GM21737 (cell line): Measurements from ENCODE around the gene RIT2.

ENCODE experiments used
- ATAC-seq: cut with Tn5 transposase; IDR thresholded peaks from one replicate; pipeline ENCODE4 v1.9.1; 2021; ENCODE audit warnings: mild to moderate bottlenecking, moderate library complexity; ENCODE audit not compliant: unreplicated experiment

RIT2 gene

DNA sequence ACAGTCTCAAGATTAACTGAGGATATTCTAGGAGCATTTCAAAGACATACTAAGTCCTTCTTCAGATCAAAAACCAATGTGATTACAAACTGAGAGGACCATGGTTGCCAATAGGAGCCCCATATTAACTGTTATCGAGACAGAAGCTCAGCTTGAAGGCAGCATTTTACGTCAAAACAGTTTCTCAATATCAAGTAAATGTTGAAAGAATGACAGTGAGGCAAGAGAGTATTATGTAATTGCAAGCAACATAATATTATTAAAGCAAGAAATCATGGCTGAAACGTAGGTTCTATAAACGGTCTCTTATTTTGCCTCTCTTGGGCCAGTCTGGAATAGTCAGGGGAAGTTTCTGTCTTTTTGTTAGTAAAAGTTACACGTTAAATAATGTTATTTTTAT is 22.9 kb downstream of the RIT2 start:
- no peak for ATAC-seq

DNA sequence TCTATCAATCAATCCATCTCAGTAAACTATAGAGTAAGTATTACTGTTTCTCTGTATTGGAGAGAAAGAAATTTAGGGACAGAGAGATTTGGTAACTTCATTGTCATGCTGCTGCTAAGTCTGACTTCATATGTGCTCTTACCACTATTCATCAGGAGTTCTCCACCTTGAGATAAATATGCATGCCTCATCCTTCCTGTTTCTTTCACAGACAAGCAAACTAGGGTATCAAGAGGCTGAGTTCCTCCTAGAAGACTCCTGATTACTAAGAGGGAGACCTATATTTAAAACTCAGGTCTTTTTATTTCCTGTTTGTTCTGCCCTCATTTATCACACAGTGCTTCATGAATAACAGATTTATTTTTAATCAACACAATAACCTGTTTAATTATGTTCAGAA is 34.1 kb downstream of the RIT2 start:
- no peak for ATAC-seq

DNA sequence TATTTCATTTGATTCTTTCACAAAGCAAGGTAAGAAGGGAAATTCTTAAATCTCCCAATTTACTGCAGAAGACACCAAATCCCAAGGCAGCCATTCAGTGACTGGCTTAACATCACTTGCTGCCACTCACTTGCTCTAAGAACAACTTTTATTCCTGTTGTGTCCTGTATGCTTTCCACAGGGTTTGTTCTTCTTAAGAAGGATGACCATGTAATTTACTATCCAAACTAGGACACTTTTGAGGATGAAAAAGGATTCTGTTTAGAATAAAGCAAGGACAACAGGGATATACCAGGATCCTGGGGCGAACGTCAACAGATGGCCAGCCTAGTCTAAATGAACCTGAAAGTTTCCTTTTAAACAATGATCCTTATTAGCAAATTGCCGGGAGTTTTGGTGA is 34.8 kb downstream of the RIT2 start:
- ATAC-seq: no peak

DNA sequence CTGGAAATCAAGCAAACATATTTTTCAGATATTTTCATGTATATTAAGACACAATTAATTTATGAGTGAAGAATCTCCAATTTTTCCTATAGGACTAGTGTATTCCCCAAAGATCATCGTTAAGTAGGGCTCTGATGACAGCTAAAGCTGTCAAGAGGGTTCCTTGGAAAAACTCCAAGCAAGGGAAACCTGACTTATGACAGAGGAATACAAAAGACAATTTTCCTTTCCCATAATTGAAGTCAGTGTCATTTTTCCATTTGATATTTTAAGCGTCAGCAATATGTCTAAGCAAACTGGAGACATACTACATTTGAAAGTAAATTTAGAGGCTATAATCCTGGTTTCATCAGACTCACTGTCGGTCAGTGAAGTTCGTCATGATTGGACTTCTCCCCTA is 36.1 kb downstream of the RIT2 start:
- ATAC-seq: no peak

DNA sequence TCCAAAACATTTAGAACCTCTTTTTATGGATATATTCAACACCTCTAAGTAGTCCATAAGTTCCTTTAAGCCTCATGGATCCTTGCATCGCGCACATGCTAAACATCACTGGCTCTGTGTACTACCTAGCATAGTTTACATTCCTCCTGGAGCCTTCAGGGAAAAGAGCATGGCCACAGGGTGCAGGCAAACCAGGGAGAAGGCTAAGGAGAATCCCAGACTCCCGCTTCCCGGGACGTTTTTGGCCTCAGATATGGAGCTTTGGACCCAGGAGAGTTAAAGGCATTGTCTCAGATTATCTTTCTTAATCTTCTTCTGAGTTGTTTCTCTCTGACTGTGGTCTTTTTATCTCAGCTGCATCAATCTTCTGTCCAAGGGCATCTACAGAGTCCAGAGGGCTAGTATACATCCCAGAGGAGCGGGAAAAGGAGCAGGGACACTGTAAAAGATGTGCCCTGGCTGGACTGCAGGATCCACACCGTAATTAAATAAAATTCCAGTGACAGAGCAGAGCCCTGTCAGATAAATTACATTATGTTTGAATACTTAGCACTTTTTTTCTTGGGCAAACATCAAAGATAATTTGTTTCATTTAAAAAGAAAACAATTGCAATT is 36.9 kb downstream of the RIT2 start:
- ATAC-seq: no peak

DNA sequence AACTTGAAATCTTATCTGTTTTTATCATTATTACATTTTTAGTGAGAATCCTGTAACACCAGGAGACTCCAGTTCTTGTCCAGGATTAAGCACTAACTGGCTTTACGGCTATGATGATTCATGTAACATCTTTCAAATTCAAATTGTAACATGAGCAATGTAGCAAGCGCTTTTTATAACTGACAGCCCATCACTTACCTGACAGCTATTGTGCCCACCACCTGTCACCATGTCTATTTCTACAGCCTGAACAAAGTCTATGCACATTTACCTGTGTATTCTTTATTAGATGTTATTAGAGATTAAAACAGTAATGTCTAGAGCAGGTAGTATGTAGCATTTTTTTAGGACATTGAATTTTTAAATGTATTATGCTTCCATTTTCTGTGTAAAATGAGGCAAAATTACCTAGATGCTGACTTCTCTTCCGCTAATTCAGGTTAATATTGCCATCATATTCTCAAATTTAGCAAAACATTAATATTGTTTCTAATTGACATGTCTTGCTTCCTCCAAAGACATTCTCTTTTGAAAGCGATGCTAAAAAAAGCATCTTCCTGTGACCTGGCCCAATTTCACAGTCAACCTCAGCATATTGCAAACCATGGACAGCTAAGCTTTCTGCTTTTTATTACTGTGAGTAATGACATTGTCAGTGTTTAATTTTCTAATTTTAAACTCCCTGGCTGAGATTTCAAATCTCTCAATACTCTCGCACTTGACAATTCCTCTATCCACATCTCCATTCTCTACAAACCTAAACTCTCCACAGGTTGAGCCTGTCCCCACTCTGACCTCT is 37.8 kb downstream of the RIT2 start:
- ATAC-seq: no peak

DNA sequence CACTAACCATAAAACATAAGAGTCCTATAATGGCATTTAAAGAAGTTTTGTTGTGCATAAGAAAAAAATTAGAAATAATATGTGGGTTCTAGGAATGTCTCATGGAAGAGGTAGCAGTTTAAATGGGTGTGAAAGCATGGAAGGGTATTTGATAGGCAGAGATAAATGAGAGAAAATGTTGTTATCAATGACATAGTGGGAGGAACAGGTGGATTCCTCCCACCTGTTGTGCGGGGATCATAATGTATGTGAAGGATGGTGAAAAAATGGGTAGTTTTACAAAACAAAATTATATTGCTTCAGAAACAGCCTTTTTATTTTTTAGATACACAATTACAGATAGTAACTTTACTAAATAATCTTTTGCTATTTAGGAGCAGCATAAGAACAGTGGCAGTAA is 41.7 kb downstream of the RIT2 start:
- ATAC-seq: no peak

DNA sequence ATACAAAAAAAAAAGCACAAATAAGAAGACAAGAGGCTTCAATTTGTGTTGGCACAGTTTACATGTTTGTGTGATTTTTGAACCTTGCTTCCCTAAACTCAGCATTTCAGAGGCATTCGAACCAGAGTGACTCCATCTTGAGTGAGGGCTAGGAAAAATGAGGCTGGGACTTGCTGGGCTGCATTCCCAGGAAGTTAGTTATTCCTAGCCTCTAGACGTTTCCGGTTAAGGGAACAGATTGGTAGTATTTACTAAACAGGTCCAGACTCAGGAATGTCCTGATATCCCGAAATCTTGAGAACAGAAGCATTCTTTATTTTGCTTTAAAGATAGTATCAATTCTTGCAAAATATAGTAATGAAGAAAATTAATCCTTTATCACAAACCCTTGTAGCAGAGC is 46.7 kb downstream of the RIT2 start:
- no peak for ATAC-seq

DNA sequence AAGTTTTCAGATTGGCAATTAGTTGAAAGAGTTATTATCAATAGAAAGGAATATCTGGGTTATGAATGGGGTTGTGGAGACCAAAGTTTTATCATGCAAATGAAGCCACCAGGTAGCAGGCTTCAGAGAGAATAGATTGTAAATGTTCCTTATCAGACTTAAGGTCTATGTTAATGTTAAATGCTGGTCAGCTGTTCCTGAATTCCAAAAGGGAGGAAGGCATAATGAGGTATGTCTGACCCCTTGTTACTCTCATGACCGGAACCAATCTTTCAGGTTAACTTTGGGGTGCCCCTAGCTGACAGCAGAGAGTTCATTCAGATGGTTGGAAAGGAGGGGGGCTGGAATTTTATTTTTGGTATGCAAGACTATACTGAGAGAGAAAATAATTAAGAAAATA is 47.9 kb downstream of the RIT2 start:
- no peak for ATAC-seq

DNA sequence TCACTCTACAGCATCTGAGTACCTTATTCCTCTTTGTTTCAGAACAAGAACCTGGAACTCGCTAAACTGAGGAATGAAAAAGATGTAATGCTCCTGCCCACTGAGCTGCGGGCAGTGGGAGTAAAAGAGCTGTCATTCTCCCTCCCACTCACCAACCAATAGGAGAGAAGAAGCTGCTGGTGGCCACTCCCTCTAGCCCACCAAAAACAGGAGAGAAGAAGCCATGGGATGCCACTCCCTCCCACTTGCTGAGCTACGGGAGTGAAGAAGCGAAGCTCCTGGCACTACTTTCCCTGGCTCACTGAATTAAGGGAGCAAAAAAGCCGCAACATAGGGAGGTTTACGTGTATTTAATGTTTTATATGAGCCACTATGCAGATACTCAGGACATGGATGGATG is 53.7 kb downstream of the RIT2 start:
- no peak for ATAC-seq

DNA sequence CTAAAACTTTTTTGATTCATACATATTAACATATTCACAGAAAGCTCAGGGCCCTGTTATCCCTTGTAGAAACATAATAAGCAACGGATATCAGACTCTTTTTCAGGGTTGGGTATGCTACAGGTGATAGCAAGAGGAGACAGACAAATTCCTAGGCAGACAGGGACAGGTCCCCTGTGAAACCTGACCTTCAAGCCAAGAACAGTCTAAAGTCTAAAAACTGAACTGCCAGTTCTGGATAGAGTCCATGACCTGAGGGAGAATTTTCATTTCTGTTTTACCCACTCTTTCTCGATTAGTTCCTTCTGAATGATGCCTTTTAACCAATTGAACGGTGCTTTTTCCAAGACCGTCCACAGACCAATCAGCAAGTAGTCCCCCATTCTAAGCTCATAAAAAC is 54.2 kb downstream of the RIT2 start:
- no peak for ATAC-seq

DNA sequence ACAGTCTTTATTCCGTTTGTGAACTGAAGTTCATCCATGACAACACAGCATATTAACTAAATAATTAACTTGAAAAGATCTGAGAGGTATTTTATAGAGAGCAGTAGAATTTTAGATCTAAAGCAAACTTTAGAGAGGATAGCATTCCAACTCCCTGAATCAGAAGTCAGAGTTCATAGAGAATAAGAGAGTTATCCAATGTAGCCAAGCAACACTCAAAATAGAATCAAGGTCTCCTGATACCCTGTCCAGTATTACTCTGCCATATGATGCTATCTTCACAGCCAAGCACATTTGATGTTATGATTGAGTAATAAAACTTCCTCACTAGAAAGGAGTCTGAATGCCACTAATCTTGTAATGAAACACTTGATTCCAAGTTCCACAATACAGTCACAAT is 55.5 kb downstream of the RIT2 start:
- ATAC-seq: no peak

DNA sequence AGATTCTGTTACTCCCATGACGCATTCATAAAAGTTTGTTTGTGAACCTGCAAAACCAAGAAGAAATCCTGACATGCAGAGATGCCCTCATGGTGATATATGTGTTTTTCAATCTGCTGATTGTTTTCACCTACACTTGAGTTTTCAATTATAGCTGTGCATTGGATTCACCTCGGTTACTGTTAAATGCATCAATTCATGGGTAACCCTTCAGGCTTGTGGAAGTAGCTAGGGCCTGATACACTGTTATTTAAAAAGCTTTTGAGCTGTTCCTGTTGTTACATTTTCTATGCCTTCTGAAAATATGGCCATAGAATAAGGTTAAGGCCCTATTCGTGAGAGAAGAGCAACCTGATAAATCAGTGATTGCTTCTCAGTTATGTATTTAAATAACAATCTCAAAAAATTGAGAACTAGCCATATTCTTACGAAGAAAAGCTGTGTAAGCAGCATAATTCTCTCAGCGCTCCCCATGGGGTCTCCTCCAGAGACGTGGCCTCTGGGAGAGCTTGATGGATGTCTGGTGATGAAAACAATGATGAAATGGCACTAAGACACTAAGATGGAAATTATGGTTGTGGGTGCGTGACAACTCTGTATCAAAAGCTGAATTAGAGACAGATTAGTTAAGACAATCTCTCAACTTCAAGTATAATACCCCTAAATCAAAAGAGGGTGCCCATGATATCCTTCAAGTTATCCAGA is 60.5 kb downstream of the RIT2 start:
- ATAC-seq: no peak

DNA sequence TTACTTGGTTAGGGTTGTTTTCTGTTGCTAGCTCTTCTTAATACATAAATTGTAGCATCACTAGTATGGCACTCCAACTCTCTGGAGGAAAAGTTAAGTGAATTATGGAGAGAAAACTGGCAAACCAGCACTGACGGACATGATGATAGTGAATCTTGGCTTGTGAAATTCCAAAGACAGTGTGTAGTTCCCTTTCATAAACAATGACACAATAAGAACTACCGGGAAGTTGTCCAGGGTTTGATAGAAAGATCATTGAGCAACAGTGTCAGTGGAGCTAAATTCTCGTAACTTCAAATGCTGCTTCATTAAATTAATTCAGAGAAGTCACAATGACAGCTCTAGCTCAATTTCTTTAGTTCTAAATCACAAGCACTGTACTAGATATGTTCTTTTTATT is 66.5 kb downstream of the RIT2 start:
- ATAC-seq: no peak

DNA sequence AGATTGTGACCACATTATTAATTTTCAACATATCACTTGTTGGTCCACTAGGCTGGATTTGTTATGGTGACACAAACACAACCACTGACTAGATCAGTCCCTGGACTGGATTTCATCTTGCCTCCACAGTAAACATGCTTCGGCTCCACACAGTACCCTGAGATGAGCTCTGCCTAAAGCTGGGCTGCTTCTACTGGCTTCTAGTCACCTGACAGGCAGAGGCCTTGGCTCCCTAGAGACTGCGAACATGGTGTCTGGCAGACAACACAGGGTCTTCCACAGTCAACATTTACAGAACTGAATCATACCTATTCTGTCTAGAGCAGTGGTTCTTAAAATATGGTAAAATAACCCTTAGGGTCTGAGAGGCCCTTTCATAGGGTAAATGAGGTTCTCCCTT is 69.2 kb downstream of the RIT2 start:
- no peak for ATAC-seq

DNA sequence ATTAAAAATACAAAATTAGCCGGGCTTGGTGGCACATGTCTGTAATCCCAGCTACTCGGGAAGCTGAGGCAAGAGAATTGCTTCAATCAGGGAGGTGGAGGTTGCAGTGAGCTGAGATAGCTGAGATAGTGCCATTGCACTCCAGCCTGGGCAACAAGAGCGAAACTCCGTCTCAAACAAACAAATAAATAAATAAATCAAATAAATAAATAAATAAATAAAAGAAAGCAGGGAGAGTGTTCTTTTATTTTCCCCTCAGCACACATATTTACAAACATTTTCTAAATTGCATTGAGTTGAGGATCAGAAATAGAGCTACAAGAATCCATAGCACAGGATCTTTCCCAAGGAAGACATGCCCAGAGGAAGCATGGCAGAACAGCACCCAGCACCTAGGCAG is 71.9 kb downstream of the RIT2 start:
- ATAC-seq: no peak

DNA sequence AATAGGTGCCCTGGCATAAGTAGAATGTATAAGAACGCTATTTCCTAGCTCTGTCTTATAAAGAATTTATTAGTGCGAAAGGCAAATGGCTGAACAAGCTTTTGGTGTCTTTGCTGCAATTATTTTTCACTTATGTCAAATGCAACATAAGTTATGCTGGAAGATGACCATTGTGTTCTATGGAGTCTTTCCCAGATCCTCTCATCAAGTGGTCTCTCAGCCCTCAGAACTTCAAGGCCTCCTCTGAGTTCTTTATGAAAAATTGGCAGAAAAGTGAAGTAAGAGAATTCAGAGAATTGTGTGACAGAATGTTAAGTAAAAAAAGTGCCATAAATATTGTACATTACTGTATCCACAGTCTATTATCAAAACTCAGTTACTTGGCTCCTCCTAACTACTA is 75.2 kb downstream of the RIT2 start:
- no peak for ATAC-seq

DNA sequence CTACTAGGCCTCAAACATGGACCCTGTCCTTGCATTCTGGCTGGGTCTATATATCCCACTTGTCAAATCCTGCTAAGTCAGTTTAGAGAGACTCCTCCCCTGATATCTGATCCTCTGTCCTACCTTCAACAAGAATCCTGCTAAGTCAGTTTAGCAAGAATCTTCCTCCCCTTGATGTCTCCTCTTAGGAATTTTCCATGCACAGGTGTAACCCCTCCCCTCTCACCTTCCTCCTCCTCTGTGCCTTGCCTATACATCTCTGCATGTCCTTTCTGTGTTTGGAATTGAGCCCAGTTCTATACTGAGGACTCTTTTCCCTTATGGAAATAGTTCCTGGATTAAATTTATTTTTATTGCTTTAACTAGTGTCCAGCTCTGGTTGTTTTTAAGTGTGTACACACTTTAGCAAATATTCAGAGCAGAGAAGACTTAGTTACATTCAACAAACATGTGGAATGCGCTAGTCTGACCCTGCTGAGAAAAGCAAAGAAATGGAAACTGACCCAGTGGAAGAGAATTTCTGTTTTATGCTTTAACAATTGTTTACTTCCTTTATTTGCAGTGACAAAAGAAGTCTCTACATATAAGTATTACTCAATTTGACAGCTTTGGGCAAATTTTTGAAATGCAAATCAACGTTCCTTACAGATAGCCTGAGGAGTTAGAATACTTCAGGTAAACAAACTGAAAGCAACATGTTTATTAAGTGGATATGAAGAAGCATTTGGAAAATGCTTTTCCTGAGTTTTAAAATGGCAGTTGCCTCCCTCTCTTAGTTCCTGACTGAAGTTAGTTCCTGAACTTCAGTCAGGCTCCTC is 80.6 kb downstream of the RIT2 start:
- no peak for ATAC-seq

DNA sequence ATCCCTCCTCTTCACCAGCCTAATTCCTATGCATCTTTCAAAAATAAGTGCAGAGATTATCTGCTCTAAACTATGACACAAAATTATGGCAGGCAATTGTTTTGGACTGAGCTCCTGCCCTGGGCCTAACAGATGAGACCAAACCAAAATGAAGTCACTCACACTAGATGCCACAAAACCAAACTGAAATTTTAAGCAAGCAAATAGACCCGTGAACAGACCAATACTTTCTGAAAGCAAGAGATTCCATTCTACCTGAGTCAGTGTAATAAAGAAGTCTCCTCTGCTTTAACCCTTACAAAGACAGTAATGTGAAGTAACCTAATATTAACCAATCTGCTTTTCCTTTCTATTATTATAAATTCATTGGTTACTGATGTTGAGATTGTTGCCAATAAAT is 84.3 kb downstream of the RIT2 start:
- no peak for ATAC-seq

DNA sequence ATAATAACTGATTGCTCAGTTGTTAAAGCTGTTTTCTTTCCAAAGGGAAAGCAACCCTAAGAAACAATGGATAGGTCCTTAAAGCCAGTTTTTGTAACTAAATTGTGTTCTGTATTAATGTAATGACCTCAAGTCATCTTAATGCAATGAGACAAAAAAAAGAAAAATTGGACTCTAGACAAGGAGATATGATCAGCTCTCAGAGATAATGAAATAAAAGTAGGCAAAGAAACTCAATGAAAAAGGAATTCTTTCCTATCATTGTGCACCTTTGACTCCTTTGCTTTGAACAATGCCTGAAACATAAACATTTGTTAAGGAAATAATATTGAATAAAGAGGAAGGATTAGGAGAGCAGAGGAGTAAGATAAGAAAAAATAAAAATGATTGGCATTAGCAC is 86.1 kb downstream of the RIT2 start:
- no peak for ATAC-seq

DNA sequence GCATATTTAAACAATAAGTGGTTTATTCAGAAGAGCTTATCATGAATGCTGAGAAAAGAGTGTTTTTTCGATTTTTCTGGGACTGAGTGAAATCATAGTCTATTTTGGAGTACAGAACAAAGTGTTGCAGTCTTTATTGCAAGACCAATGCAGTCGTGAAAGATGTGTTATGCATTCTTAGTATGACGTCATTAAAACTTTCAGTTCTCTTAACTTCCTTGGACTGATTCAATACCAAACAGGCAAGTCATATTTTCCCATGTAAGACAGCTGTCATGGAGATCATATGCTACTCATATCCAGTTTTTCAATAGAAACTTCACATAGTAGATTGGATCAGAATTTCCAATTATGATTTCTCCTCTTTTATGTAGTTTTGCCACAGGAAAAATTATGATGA is 92.6 kb downstream of the RIT2 start:
- no peak for ATAC-seq
